GM06990 (cell line): Measurements from ENCODE around the gene SMIM14.

Experiments used
- DNase-seq: peaks from one replicate; pipeline ENCODE4 v3.0.0-alpha.2; 2011; ENCODE audit not compliant: insufficient read length; ENCODE audit errors: extremely low read depth
- H3K27me3 ChIP-seq: replicated peaks from 2 replicates; pipeline ENCODE4 v1.6.0; 2011; ENCODE audit warnings: low read length; ENCODE audit not compliant: control insufficient read depth, insufficient read depth
- H3K36me3 ChIP-seq: 2 replicates; pipeline ENCODE4 v1.5.1; 2011; ENCODE audit warnings: low read length; ENCODE audit not compliant: control insufficient read depth, insufficient read depth
- H3K4me3 ChIP-seq: replicated peaks from 2 replicates; pipeline ENCODE4 v1.5.1; 2011; ENCODE audit warnings: low read depth, mild to moderate bottlenecking, control low read depth, low read length
- TF ChIP-seq, protein P1 (sequence below): IDR thresholded peaks from 2 replicates; pipeline ENCODE4 v1.5.1; 2011; ENCODE audit warnings: low read length, control low read depth, mild to moderate bottlenecking, inconsistent platforms; ENCODE audit not compliant: insufficient read depth, poor library complexity, severe bottlenecking

Gene SMIM14

GRCh38 chr4:39608451-39608850 lies 30.2 kb downstream of the SMIM14 start:
- Histone ChIP-seq H3K4me3 (no peak overlapping the region), H3K36me3 (no peaks in the 10 kb centered on the region; the same call in 1 of the 2 replicates), H3K27me3 (no peaks in the 10 kb centered on the region)
- TF ChIP-seq, protein P1, sequence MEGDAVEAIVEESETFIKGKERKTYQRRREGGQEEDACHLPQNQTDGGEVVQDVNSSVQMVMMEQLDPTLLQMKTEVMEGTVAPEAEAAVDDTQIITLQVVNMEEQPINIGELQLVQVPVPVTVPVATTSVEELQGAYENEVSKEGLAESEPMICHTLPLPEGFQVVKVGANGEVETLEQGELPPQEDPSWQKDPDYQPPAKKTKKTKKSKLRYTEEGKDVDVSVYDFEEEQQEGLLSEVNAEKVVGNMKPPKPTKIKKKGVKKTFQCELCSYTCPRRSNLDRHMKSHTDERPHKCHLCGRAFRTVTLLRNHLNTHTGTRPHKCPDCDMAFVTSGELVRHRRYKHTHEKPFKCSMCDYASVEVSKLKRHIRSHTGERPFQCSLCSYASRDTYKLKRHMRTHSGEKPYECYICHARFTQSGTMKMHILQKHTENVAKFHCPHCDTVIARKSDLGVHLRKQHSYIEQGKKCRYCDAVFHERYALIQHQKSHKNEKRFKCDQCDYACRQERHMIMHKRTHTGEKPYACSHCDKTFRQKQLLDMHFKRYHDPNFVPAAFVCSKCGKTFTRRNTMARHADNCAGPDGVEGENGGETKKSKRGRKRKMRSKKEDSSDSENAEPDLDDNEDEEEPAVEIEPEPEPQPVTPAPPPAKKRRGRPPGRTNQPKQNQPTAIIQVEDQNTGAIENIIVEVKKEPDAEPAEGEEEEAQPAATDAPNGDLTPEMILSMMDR, result no peak
- no peak for DNase-seq

DNA sequence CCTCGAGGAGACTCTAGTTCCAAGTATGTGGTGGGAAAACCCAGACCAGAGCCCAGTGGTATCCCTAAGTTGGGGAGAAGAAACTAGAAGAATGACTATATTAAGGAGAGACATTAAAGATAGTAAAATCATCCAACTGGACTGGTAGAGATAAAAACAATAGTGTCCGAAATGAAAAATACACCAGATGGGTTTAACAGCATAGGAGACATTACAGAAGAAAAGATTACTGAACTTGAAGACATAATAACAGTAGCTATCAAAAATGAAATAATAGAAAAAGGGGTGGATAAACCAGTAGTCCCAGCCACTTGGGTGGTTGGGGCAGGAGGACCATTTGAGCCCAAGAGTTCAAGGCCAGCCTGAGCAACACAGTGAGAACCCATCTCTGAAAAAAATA lies 31.9 kb downstream of the SMIM14 start:
- H3K4me3 ChIP-seq, result no peak overlapping the region
- no peak for DNase-seq
- H3K36me3 ChIP-seq, result no peaks in the 10 kb centered on the region; the same call in 1 of the 2 replicates
- no peaks in the 10 kb centered on the region for H3K27me3 ChIP-seq
- TF ChIP-seq, protein P1, result no peak

DNA sequence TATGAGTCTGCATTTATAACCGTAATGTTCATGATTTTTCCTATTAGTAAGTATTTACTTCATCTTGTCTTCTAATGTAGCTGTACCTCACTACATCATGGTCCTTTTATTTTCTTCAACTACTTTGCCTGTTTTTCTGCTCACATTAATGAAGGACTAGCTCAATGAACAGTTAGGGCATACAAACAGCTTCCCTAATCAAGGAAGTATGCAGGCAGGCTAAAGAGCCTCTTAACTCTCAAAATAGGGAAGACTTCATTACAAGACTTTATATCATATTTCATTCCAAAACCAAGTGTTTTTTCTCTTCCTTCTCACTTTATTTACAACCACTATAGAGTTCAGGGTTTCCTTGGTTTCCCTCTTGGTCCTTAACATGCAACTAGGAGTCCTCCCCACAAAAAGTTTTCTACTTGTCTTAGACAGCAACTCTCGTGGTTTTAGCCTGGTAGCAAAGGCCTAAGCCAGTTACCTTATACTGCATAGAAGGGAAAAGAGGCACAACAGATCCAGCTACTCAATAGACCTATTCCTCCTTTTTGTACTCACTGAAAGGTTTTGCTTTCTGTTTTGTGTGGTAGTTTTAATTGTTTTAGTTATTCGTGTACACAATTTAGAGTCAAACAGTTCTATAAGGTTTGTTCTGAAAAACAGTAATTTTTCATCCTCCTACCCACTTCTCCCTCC lies 40.8 kb downstream of the SMIM14 start:
- TF ChIP-seq, protein P1, result no peak
- H3K36me3 ChIP-seq, result no peaks in the 10 kb centered on the region; the same call in 1 of the 2 replicates
- DNase-seq, result no peak
- H3K4me3 ChIP-seq, result no peak overlapping the region
- H3K27me3 ChIP-seq, result no peaks in the 10 kb centered on the region

GRCh38 chr4:39596971-39597370 lies 41.7 kb downstream of the SMIM14 start:
- H3K4me3 ChIP-seq, result no peak overlapping the region
- no peak for DNase-seq
- H3K36me3 ChIP-seq, result no peaks in the 10 kb centered on the region; the same call in 1 of the 2 replicates
- TF ChIP-seq, protein P1, result no peak
- H3K27me3 ChIP-seq, result no peaks in the 10 kb centered on the region

DNA sequence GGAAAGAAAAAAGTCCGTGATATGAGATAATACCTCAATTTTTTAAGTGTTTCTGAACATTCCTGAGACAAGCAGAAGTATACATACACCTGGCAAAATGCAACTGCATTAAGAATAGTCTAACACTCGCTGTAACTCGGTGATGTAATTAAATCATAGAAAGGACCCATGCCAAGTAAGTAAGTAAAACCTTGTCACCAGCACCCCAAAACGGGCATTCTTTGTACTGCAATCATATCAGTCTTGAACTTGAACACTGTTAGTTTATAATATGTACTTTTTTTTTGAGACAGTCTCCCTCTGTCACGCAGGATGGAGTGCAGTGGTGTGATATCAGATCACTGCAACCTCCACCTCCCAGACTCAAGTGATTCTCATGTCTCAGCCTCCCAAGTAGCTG lies 47.4 kb downstream of the SMIM14 start:
- Histone ChIP-seq H3K36me3 (no peaks in the 10 kb centered on the region; the same call in 1 of the 2 replicates), H3K27me3 (no peaks in the 10 kb centered on the region), H3K4me3 (no peak overlapping the region)
- no peak for DNase-seq
- TF ChIP-seq, protein P1, result no peak
